Amniotic stem cell (primary cell): Measurements from ENCODE around the gene SDF4.
A peak's percentile ranks its signal among the peaks of the same experiment; 100 is the strongest.

Source experiments
- DNase-seq: peaks from one replicate; lab custom pipeline; 2025; lab: John Stamatoyannopoulos, UW

SDF4 gene

GRCh38 chr1:1231400-1232207 is at the start of gene SDF4:
Gene SDF4 (minus strand): TSS chr1:1232001. CDS start chr1:1228772, 3,229 bp downstream.
- peak; percentile 93 for DNase-seq

- no peak for DNase-seq
Observed at GRCh38 chr1:1280782-1281481, 49.1 kb upstream of the SDF4 start.

- DNase-seq: no peak
Observed at GRCh38 chr1:1279028-1279427, 47.2 kb upstream of the SDF4 start.

GRCh38 chr1:1278620-1279019 is 46.8 kb upstream of the SDF4 start:
- no peak for DNase-seq

GRCh38 chr1:1275836-1276235 is 44.0 kb upstream of the SDF4 start:
- DNase-seq: no peak

- no peak for DNase-seq
Observed at GRCh38 chr1:1274931-1275431, 43.2 kb upstream of the SDF4 start.

- no peak for DNase-seq
Observed at GRCh38 chr1:1274299-1274930, 42.6 kb upstream of the SDF4 start.

- peak; percentile 81 for DNase-seq
Observed at GRCh38 chr1:1273512-1274298, 41.9 kb upstream of the SDF4 start, which contains the start of gene UBE2J2. Gene UBE2J2 (minus strand): TSS chr1:1273854. CDS start chr1:1267992, 5,862 bp downstream.

GRCh38 chr1:1273209-1273511 is 41.4 kb upstream of the SDF4 start:
- no peak for DNase-seq

- no peak for DNase-seq
Observed at GRCh38 chr1:1272341-1273208, 40.8 kb upstream of the SDF4 start.

- DNase-seq: no peak
Observed at GRCh38 chr1:1270813-1271212, 39.0 kb upstream of the SDF4 start.

GRCh38 chr1:1268284-1268682 is 36.5 kb upstream of the SDF4 start:
- no peak for DNase-seq

GRCh38 chr1:1267488-1268283 is 35.9 kb upstream of the SDF4 start:
- no peak for DNase-seq

- peak; percentile 95 for DNase-seq
Observed at GRCh38 chr1:1264868-1265272, 33.1 kb upstream of the SDF4 start.

- no peak for DNase-seq
Observed at GRCh38 chr1:1264026-1264425, 32.2 kb upstream of the SDF4 start.

- no peak for DNase-seq
Observed at GRCh38 chr1:1262758-1263157, 31.0 kb upstream of the SDF4 start.

- DNase-seq: no peak
Observed at GRCh38 chr1:1262071-1262470, 30.3 kb upstream of the SDF4 start.

GRCh38 chr1:1260843-1261560 is 29.2 kb upstream of the SDF4 start:
- no peak for DNase-seq

GRCh38 chr1:1259951-1260600 is 28.3 kb upstream of the SDF4 start:
- DNase-seq: no peak
